Measurements from ENCODE around the gene ZNF484.
"Not testable (repeated sequence)": the region's sequence is repeated elsewhere in the genome, so short reads cannot be mapped to it uniquely, and the experiment has no call there.

DNA sequence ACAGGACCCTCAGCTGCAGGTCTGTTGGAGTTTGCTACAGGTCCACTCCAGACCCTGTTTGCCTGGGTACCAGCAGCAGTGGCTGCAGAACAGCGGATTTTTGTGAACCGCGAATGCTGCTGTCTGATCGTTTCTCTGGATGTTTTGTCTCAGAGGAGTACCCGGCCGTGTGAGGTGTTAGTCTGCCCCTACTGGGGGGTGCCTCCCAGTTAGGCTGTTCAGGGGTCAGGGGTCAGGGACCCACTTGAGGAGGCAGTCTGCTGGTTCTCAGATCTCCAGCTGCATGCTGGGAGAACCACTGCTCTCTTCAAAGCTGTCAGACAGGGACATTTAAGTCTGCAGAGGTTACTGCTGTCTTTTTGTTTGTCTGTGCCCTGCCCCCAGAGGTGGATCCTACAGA lies 27.3 kb upstream of the ZNF484 start:
- TF ChIP-seq CTCF, POLR2A (IDR thresholded peaks at IDR 0.05): not testable (repeated sequence)
